SU-DHL-6 (cell line): ENCODE data around the gene MAGI3.
"Not testable (repeated sequence)": the region's sequence is repeated elsewhere in the genome, so short reads cannot be mapped to it uniquely, and the experiment has no call there.

ENCODE experiments used
- H2AFZ ChIP-seq: fragments of 200-600 bp; sonication (generic); 2 replicates; pipeline ENCODE4 v1.6.1; 2014; ENCODE audit warnings: low read depth, mild to moderate bottlenecking, moderate library complexity, mixed read lengths, antibody characterized with exemption, low read length; ENCODE audit not compliant: severe bottlenecking
- H3F3A ChIP-seq: fragments of 200-600 bp; shearing (Covaris generic); 2 replicates; pipeline ENCODE4 v1.6.0; 2016; ENCODE audit warnings: antibody characterized with exemption, mild to moderate bottlenecking; ENCODE audit not compliant: insufficient read depth
- H3K27ac ChIP-seq: fragments of 200-600 bp; sonication (generic); 2 replicates; pipeline ENCODE4 v1.5.1; 2016; ENCODE audit warnings: low read depth, mild to moderate bottlenecking, low read length, moderate library complexity, mixed read lengths
- H3K27me3 ChIP-seq: fragments of 200-600 bp; sonication (generic), shearing (Covaris generic); 2 replicates; pipeline ENCODE4 v1.6.0; 2014; ENCODE audit warnings: mild to moderate bottlenecking, low read length
- H3K36me3 ChIP-seq: fragments of 200-600 bp; sonication (generic); 2 replicates; pipeline ENCODE4 v1.6.1; 2014; ENCODE audit warnings: mild to moderate bottlenecking, low read length, mixed read lengths
- H3K4me2 ChIP-seq: fragments of 300-600, 200-600 bp; shearing (Covaris generic), sonication (generic); 2 replicates; pipeline ENCODE4 v1.6.0; 2014; ENCODE audit warnings: low read length, low read depth, mild to moderate bottlenecking; ENCODE audit not compliant: poor library complexity, severe bottlenecking
- H3K4me3 ChIP-seq: fragments of 200-600 bp; sonication (generic); 2 replicates; pipeline ENCODE4 v1.5.1; 2014; ENCODE audit warnings: antibody characterized with exemption, low read length, mild to moderate bottlenecking, mixed read lengths; ENCODE audit not compliant: insufficient read depth, poor library complexity, severe bottlenecking
- H3K79me2 ChIP-seq: fragments of 200-600 bp; sonication (generic); 2 replicates; pipeline ENCODE4 v1.6.1; 2014; ENCODE audit warnings: mild to moderate bottlenecking, low read length, moderate library complexity; ENCODE audit not compliant: insufficient read depth
- H3K9ac ChIP-seq: fragments of 200-600 bp; sonication (generic); 2 replicates; pipeline ENCODE4 v1.7.0; 2014; ENCODE audit warnings: mild to moderate bottlenecking, low read length
- H3K9me2 ChIP-seq: fragments of 200-600 bp; sonication (generic); replicated peaks from 2 replicates; pipeline ENCODE4 v1.6.1; 2014; ENCODE audit warnings: low read length; ENCODE audit not compliant: insufficient read depth
- H3K9me3 ChIP-seq: fragments of 200-600 bp; sonication (generic); 2 replicates; pipeline ENCODE4 v1.6.1; 2014; ENCODE audit warnings: low read length, mixed read lengths; ENCODE audit not compliant: insufficient read depth
- H4K20me1 ChIP-seq: fragments of 200-600 bp; sonication (generic); 2 replicates; pipeline ENCODE4 v1.6.1; 2014; ENCODE audit warnings: low read depth, mild to moderate bottlenecking, antibody characterized with exemption, low read length, moderate library complexity, mixed read lengths
- CTCF ChIP-seq: fragments of 200-600 bp; sonication (generic); IDR thresholded peaks from one replicate; pipeline ENCODE4 v1.5.1; 2017; ENCODE audit warnings: antibody characterized with exemption, mild to moderate bottlenecking, low read length, moderate library complexity; ENCODE audit not compliant: insufficient read depth, poor library complexity, severe bottlenecking
- EZH2phosphoT487 ChIP-seq: fragments of 200-600 bp; sonication (generic), shearing (Covaris generic); conservative IDR thresholded peaks from 2 replicates; pipeline ENCODE4 v1.6.1; 2018; ENCODE audit warnings: mild to moderate bottlenecking, antibody characterized with exemption, low read length, moderate library complexity, mixed read lengths

The MAGI3 gene

GRCh38 chr1:113593550-113594297 lies 203.4 kb downstream of the MAGI3 start:
- H3K27ac ChIP-seq: no peak overlapping the region
- H2AFZ ChIP-seq: no peak overlapping the region
- no peaks in the 10 kb centered on the region for H3K79me2 ChIP-seq
- H3K27me3 ChIP-seq: no peaks in the 10 kb centered on the region
- H3K9ac ChIP-seq: no peak overlapping the region
- H3K4me2 ChIP-seq: no peak overlapping the region
- no peaks in the 10 kb centered on the region for H3F3A ChIP-seq
- H3K9me3 ChIP-seq: no peaks in the 10 kb centered on the region
- H3K36me3 ChIP-seq: peaks cover 19% of the 10 kb centered on the region
- H4K20me1 ChIP-seq: no peaks in the 10 kb centered on the region
- H3K4me3 ChIP-seq: no peak overlapping the region
- TF ChIP-seq CTCF (no peak), EZH2phosphoT487 (no peak)
- no peaks in the 10 kb centered on the region for H3K9me2 ChIP-seq

- H3K9me2 ChIP-seq, H3K79me2 ChIP-seq, H3K4me2 ChIP-seq, H3K9me3 ChIP-seq, H2AFZ ChIP-seq, H3F3A ChIP-seq, H3K27ac ChIP-seq, H3K9ac ChIP-seq, H4K20me1 ChIP-seq, H3K27me3 ChIP-seq, H3K36me3 ChIP-seq, H3K4me3 ChIP-seq: not testable (repeated sequence)
These were observed 214.2 kb downstream of the MAGI3 start for GRCh38 chr1:113604466-113604865.

GRCh38 chr1:113605146-113605545 lies 214.8 kb downstream of the MAGI3 start:
- H2AFZ ChIP-seq: no peak overlapping the region
- TF ChIP-seq EZH2phosphoT487: no peak
- no peak for TF ChIP-seq CTCF
- no peaks in the 10 kb centered on the region for H3K36me3 ChIP-seq
- H3K27ac ChIP-seq: no peak overlapping the region
- no peaks in the 10 kb centered on the region for H4K20me1 ChIP-seq
- no peaks in the 10 kb centered on the region for H3K27me3 ChIP-seq
- H3F3A ChIP-seq: no peaks in the 10 kb centered on the region
- H3K4me2 ChIP-seq: no peak overlapping the region
- no peaks in the 10 kb centered on the region for H3K9me3 ChIP-seq
- H3K9me2 ChIP-seq: no peaks in the 10 kb centered on the region
- H3K79me2 ChIP-seq: no peaks in the 10 kb centered on the region
- no peak overlapping the region for H3K9ac ChIP-seq
- no peak overlapping the region for H3K4me3 ChIP-seq

- no peaks in the 10 kb centered on the region for H4K20me1 ChIP-seq
- H3K27me3 ChIP-seq: no peaks in the 10 kb centered on the region
- no peak overlapping the region for H3K4me2 ChIP-seq
- H3K27ac ChIP-seq: no peak overlapping the region
- H3K4me3 ChIP-seq: no peak overlapping the region
- H3F3A ChIP-seq: no peaks in the 10 kb centered on the region
- no peaks in the 10 kb centered on the region for H3K79me2 ChIP-seq
- no peaks in the 10 kb centered on the region for H3K9me2 ChIP-seq
- TF ChIP-seq CTCF (no peak), EZH2phosphoT487 (no peak)
- H2AFZ ChIP-seq: no peak overlapping the region
- no peak overlapping the region for H3K9ac ChIP-seq
- H3K9me3 ChIP-seq: no peaks in the 10 kb centered on the region
- no peaks in the 10 kb centered on the region for H3K36me3 ChIP-seq
These were observed 218.1 kb downstream of the MAGI3 start for GRCh38 chr1:113608399-113608798.
